COR-L47 (cell line): ENCODE measurements around the gene LRRD1.
"Not testable (repeated sequence)": the region's sequence is repeated elsewhere in the genome, so short reads cannot be mapped to it uniquely, and the experiment has no call there.

Experiments
- DNase-seq: peaks from one replicate; lab custom pipeline; 2025; lab: John Stamatoyannopoulos, UW

LRRD1 gene

GRCh38 chr7:92178928-92179924 is at the start of gene LRRD1:
Gene LRRD1 (minus strand): TSS chr7:92179142. CDS start chr7:92165202, 13,940 bp downstream.
- DNase-seq: peak; percentile 40

GRCh38 chr7:92228742-92229141 is 49.8 kb upstream of the LRRD1 start:
- DNase-seq: no peak

DNA sequence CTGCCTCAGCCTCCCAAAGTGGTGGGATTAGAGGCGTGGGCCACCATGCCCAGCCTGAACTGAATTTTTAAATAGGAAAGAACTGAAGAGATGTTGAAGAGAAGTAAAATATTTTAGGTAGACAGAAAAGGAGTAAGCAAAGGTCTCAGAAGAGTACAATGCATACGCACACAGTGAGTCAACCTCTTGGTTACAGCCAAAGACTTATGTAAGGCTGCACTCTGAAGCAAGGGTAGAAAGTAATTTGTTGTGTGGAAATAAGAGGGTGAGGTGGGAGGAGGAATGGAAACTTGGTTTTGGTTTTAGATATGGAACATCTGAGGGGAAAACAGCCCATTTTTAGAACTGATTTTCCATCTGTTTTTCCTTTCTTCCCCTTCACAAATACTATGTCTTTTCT is 49.2 kb upstream of the LRRD1 start:
- no peak for DNase-seq

GRCh38 chr7:92226981-92227380 is 48.0 kb upstream of the LRRD1 start:
- DNase-seq: no peak

- DNase-seq: no peak
Observed at GRCh38 chr7:92221766-92222165, 42.8 kb upstream of the LRRD1 start.

- no peak for DNase-seq
Observed at GRCh38 chr7:92206672-92207071, 27.7 kb upstream of the LRRD1 start.

DNA sequence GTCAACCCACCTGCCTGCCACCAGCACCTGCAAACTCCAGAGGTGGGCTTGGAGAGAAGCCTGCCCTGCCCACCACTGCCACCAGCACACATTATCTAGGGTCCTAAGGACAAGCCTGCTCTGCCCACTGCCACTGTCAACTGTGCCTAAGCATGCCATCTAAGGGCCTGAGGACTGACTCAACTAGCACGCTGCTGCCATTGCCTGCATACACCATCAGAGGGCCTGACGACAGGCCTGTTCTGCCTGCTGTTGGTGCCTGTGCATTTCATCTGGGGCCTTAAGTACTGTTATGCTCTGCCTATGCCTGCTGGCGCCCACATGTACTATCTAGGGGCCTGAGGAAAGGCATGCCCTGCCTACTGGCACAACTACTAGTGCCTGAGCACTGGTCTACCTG is 27.0 kb upstream of the LRRD1 start:
- DNase-seq: no peak

DNA sequence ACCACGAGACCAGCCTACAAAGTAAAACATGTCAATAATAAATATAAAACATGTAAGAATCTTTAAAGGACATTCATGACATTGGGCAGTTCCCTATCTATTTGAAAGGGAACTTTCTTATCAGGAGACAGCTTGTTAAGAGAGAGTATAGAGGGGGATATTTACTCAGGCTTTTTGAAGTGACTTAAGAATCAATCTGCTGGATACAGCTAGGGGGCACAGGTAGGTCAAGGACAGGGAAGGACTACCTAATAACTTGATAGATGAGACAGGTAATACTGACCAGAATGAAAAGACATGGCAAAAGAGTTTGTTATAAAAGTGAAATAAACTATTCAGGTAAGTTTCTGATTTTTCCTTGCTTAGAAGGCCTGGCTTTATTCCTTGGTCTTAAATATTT is 21.8 kb upstream of the LRRD1 start:
- no peak for DNase-seq

DNA sequence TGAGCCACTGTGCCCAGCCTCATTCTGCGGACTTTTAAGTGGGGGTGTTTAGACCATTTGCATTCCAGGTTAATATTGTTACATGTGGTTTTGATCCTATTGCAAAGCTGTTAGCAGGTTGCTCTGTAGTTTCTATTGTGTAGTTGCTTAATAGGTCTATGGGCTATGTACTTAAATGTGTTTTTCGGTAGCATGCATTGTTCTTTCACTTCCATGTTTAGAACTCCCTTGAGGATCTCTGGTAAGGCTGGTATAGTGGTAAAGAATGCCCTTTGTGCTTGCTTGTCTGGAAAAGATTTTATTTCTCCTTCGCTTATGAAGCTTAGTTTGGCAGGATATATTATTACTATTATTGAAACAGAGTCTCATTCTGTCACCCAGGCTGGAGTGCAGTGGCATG is 13.4 kb upstream of the LRRD1 start:
- no peak for DNase-seq

GRCh38 chr7:92189246-92189645 is 10.3 kb upstream of the LRRD1 start:
- DNase-seq: not testable (repeated sequence)

- not testable (repeated sequence) for DNase-seq
Observed at GRCh38 chr7:92184294-92184693, 5.4 kb upstream of the LRRD1 start.

DNA sequence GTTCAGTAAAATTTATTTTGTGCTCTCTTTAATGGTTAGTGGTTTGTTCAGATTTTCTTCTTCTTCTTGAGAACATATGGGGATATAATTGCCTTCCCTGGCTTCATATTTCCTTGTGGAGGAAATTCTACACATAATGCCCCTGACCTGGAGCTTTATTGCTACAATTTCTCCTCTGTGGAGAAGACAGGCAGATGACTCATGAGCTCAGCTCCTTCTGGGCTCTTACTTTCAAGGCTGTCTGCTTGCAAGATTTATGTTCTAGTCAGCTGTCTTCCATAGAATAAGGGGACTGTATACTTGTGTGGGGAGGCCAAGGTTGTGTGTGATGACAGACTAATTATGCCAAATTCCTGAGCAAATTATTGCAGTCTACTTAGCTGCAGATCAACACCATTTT is 1.6 kb downstream of the LRRD1 start:
- DNase-seq: no peak

DNA sequence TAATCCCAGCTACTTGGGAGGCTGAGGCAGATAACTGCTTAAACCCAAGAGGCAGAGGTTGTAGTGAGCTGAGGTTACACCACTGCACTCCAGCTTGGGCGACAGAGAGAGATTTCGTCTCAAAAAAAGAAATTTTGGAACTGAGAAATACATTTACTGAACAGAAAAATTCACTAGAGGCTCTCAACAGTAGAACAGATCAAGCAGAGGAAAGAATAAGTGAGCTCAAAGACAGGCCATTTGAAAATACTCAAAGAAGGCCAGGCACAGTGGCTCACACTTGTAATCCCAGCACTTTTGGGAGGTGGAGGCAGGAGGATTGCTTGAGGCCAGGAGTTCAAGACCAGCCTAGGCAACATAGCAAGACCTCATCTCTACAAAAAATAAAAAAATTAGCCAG is 9.4 kb downstream of the LRRD1 start:
- DNase-seq: not testable (repeated sequence)

GRCh38 chr7:92161271-92161670 is 17.7 kb downstream of the LRRD1 start:
- DNase-seq: no peak

DNA sequence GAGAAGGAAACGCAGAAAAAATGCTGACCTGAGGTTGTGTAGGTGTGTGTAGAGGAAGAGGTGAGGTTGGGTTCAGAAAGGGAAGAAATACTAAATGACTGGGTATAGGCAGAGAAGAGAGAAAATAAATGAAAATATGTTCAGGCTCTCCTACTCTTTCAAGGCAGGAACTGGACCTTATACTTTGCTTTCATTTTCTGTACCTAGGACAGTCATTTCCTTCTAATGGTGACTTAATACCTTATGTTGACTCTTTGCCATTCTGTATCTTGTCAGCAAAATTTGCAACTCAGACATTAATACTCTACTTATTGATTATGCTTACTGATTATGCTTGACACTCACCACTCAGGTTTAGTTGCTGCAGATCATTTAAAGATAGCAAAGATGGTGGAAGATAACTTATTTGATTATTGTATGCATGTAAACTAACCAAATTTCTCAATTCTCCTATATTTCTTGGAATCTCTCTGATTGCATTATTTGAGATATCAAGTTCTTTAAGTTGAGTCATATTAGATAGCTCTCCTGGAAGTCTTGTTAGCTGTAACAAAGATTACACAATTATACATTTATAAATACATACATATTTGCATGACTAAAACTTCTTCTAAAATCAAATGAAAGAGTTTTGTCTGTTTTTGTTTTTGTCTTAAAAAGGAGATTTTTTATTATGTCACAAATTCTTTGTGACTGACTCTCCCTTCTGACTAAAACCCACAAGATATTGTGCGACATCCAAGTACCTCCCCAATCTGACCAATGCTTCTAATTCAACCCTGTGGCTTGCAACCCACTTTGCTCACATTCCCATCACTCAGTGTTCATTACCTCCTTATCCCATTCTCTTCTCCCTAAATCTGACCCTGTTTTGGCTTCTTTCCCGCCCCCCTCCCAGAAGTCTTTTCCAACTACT is 20.0 kb downstream of the LRRD1 start:
- no peak for DNase-seq

DNA sequence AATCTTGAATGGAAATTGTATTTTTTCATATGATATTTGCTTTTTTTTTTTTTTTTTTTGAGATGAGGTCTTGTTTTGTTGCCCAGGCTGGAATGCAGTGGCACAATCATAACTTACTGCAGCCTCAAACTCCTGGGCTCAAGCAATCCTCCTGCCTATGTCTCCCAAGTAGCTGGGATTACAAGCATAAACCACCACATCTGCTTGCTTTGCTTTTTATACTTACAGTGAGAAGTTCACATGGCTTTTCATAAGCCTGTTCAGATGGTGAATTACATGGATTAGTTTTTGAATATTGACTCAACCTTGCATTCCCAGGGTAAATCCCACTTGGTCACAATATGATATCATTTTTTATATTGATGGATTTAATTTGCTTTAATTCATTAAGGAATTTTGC is 22.0 kb downstream of the LRRD1 start:
- no peak for DNase-seq

GRCh38 chr7:92155108-92155739 is 23.7 kb downstream of the LRRD1 start:
- DNase-seq: no peak

DNA sequence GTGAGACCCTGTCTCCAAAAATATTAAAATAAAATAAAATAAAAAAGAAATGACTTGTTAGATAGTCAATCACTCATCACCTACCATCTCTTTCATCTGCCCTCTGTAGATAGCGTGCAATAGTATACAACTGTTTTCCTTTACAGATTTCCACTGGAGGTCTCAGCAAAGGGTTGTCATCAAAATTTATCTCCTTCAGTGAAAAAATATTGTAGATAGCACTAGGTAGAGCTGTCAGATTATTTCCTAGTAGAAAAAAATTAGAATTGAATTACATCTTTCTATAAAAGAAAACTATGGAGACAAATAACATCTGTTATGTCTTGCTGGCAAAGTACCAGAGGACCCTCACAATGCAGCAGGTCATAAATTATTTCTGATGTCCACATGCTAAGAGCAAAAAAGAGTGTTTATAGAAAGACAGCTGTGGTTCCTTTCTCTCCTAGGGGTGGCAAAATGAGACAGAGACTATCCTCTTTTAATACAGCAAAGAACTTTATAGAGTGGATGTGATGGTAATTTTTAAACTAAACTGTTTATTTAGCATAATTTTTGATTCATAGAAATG is 28.4 kb downstream of the LRRD1 start:
- no peak for DNase-seq

DNA sequence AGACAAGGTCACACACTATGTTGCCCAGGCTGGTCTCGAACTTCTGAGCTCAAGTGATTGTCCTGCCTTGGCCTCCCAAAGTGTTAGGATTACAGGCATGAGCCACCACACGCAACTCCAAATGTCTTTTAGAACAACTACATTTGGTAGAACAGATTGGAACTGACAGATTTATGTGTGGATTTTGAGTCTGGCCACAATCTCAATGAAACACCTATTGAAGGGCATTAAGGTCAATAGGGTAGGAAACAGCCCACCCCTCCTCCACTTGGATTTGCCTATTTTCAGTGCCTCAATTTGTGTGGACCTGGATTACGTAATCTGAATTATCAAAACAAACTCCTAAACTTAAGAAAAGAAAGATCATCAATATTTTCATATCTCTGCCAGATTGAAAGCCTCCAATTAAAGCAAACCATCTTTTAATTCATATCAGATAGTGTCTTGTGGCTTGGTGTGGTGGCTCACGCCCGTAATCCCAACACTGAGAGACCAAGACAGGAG is 29.2 kb downstream of the LRRD1 start:
- DNase-seq: no peak

GRCh38 chr7:92143192-92143880 is 35.6 kb downstream of the LRRD1 start:
- DNase-seq: not testable (repeated sequence)

- DNase-seq: not testable (repeated sequence)
Observed at GRCh38 chr7:92142791-92143190, 36.2 kb downstream of the LRRD1 start.
